SJSA1 (cell line): ENCODE data around the gene ZMYND8. TPM values are rescaled to one million over a fixed set of nuclear protein-coding genes. Genes with fewer than 3 reads are reported as not detected.

Experiments
- DNase-seq, 2 experiments: peaks; one replicate each; pipeline ENCODE4 v3.0.0-alpha.2; 2015 to 2020; ENCODE audit warnings: low spot score in 2 of 2, low read depth in 1 of 2
- H3K27ac ChIP-seq: fragments of 250-450 bp; sonication (Bioruptor Pico); 2 replicates; pipeline ENCODE4 v1.5.1; 2020; ENCODE audit warnings: mild to moderate bottlenecking, moderate library complexity
- H3K27me3 ChIP-seq: fragments of 250-450 bp; sonication (Bioruptor Pico); replicated peaks from 2 replicates; pipeline ENCODE4 v1.5.1; 2020; ENCODE audit warnings: mild to moderate bottlenecking, moderate library complexity
- H3K36me3 ChIP-seq: fragments of 250-450 bp; sonication (Bioruptor Pico); 2 replicates; pipeline ENCODE4 v1.5.1; 2020; ENCODE audit warnings: mild to moderate bottlenecking
- H3K4me1 ChIP-seq: fragments of 250-450 bp; sonication (Bioruptor Pico); replicated peaks from 2 replicates; pipeline ENCODE4 v1.6.1; 2021; ENCODE audit warnings: mild to moderate bottlenecking
- H3K4me3 ChIP-seq: fragments of 250-450 bp; sonication (Bioruptor Pico); 2 replicates; pipeline ENCODE4 v1.5.1; 2020; ENCODE audit warnings: mild to moderate bottlenecking
- H3K9me3 ChIP-seq: fragments of 250-450 bp; sonication (Bioruptor Pico); replicated peaks from 2 replicates; pipeline ENCODE4 v1.5.1; 2020; ENCODE audit warnings: mild to moderate bottlenecking
- total RNA-seq: library from RNA; depleted of rRNA; stranded (reverse); fragments of >200 nt; shearing (Covaris generic); gene quantifications from 2 replicates; pipeline ENCODE4 v1.2.3, GENCODE V29; 2014

The ZMYND8 gene
- total RNA-seq, 1 experiment from 2014 or later, result 13.5 TPM

GRCh38 chr20:47353239-47353691 is 3.2 kb downstream of the ZMYND8 start:
- Histone ChIP-seq H3K4me3 (no peak overlapping the region), H3K27ac (peak overlapping the region; percentile 96)

GRCh38 chr20:47352332-47353238 is 3.9 kb downstream of the ZMYND8 start:
- Histone ChIP-seq H3K27ac (peak overlapping the region; percentile 96), H3K36me3 (peaks cover 24% of the 10 kb centered on the region), H3K4me1 (peaks cover 95% of the 10 kb centered on the region), H3K27me3 (no peaks in the 10 kb centered on the region), H3K4me3 (peak overlapping the region; percentile 13), H3K9me3 (no peaks in the 10 kb centered on the region)
- peak in 1 of 2 experiments; percentile 65 for DNase-seq

More at GRCh38 chr20:47353239-47353691, 3.2 kb downstream of the ZMYND8 start:
- DNase-seq, result no peak
- Histone ChIP-seq H3K9me3 (no peaks in the 10 kb centered on the region), H3K4me1 (peaks cover 99% of the 10 kb centered on the region), H3K27me3 (no peaks in the 10 kb centered on the region), H3K36me3 (peaks cover 21% of the 10 kb centered on the region)

- peaks cover 87% of the 10 kb centered on the region for H3K4me1 ChIP-seq
- no peaks in the 10 kb centered on the region for H3K27me3 ChIP-seq
- DNase-seq, result no peak
- peaks cover 32% of the 10 kb centered on the region for H3K36me3 ChIP-seq
- H3K27ac ChIP-seq, result peak overlapping the region; percentile 96
- H3K4me3 ChIP-seq, result peak overlapping the region; percentile 13; the same call in 1 of the 2 replicates
- no peaks in the 10 kb centered on the region for H3K9me3 ChIP-seq
These were observed 4.7 kb downstream of the ZMYND8 start for GRCh38 chr20:47351643-47352331.

DNA sequence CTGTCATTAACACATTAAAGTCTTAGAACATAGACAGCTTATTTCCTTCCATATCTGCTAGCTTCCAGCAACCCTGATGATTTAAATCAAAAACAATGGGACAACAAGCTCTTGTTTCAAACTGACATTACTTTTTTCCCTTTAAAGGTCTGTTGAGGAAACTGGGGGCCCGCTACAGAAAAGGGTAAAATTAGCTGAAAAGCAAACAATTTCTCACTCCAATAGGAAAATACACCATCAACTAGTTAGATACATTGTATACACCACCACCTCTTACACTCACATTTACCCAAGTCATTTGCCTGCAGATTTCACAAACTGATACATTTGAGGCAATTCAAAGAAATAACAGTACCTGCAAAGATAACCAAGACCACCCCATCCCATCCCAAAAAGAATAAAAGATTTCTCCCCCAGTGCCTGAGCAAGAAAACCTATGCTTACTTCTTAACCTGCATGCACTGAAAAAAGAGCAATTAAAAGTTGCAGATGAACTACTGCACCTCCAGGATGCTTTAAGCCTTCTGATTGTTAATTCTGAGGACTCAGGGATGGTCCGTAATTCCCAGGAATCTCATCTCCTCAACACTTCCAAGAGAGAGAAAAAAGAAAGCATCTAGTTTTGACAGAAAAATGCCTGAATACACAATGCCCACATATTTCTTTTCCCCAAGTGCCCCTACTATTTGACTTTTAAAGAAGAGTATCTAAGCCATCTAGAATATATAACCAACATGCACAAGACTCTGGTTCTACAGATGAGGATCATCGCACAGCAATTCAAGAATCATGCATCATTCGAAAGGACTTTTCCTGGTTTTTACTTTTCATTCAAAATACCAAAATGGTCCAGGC is 5.6 kb downstream of the ZMYND8 start:
- H3K27ac ChIP-seq, result peak overlapping the region; percentile 96; the same call in 1 of the 2 replicates

DNA sequence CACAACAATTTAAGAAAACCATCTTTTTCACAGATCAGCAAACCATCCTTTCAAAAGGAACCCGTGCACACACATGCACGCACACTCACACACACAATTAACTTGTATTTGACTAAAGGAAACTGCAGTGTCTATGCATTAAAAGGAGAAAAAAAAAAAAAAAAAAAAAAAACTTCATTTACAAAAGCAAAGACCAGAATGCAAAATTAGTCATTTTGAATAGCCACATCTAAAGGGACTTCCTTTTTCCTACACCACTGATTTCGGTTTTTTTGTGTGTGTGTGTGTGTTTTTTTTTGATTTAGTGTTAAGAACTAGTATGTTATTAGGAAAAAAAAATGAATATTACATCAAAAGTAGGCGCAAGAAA is 6.3 kb downstream of the ZMYND8 start:
- Histone ChIP-seq H3K4me1 (peaks cover 72% of the 10 kb centered on the region), H3K4me3 (no peak overlapping the region), H3K9me3 (no peaks in the 10 kb centered on the region), H3K27ac (no peak overlapping the region), H3K27me3 (no peaks in the 10 kb centered on the region), H3K36me3 (peaks cover 38% of the 10 kb centered on the region)
- DNase-seq, result no peak

More for the DNA sequence above, 5.6 kb downstream of the ZMYND8 start:
- no peak for DNase-seq
- Histone ChIP-seq H3K36me3 (peaks cover 38% of the 10 kb centered on the region), H3K4me3 (no peak overlapping the region), H3K9me3 (no peaks in the 10 kb centered on the region), H3K27me3 (no peaks in the 10 kb centered on the region), H3K4me1 (peaks cover 80% of the 10 kb centered on the region)

DNA sequence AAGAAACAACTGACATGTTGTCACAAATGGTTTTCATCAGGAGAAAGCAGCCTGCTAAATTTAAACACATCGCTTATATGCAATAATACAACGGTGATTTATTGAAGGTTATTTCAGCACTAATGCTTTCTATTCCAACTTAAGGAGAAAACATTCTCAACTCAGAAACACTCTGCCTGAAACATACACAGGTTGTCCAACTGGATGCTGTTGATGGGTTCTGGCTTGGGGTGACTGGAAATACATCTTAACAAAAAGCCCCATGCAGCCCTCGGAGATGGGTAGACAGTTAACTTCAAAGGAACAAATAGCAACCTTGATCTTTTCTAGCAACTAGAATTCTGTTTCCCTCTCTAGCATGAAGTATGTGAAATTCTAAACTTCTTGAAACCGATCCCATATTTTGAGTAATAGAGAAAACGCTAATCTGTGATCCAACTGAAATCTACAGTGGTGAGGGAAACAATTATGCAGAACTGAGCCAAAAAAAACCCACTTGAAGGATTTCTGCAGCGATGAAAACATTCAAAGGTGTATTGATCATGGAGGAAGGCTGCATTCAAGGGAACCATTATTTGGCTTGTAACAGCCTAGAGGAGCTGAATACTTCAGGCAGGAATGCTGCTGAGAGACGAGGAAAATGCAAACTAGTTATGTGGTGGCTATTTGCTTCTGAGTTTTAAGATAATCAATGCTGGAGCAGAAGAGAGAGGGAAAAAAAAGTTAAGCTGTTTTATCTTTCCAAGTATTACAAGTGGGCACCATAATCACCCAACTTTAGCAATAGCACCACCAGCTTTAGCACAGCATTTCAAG is 6.9 kb downstream of the ZMYND8 start:
- Histone ChIP-seq H3K9me3 (no peaks in the 10 kb centered on the region), H3K4me1 (peaks cover 66% of the 10 kb centered on the region), H3K4me3 (no peak overlapping the region), H3K36me3 (peaks cover 38% of the 10 kb centered on the region), H3K27ac (no peak overlapping the region), H3K27me3 (no peaks in the 10 kb centered on the region)
- DNase-seq, result no peak

GRCh38 chr20:47348539-47349142 is 7.9 kb downstream of the ZMYND8 start:
- Histone ChIP-seq H3K27ac (no peak overlapping the region), H3K4me3 (no peak overlapping the region), H3K27me3 (no peaks in the 10 kb centered on the region), H3K9me3 (no peaks in the 10 kb centered on the region), H3K4me1 (peaks cover 61% of the 10 kb centered on the region), H3K36me3 (peaks cover 43% of the 10 kb centered on the region)
- DNase-seq, result no peak

- H3K9me3 ChIP-seq, result no peaks in the 10 kb centered on the region
- no peak overlapping the region for H3K4me3 ChIP-seq
- peaks cover 61% of the 10 kb centered on the region for H3K4me1 ChIP-seq
- no peaks in the 10 kb centered on the region for H3K27me3 ChIP-seq
- peaks cover 43% of the 10 kb centered on the region for H3K36me3 ChIP-seq
- DNase-seq, result no peak
- H3K27ac ChIP-seq, result no peak overlapping the region
These were observed 8.7 kb downstream of the ZMYND8 start for GRCh38 chr20:47347661-47348435.

DNA sequence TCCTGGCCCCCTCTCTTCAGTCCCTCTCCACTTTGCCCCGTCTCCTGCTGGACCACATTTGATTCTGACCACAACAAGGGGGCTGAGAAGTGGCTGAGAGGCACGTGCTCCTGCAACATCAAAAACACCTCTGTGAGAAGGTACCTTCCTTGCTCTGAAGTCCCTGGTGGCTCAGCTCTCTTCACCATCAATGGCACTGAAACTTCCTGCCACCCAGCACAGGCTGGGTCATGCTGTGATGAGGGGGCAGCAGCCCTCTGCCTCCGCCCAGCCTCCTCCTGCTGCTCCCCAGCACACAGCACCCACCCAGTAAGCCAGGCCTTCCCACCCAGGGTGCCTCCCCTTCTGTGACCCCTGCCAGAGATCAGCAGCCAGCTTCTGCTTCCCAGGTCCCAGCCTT is 10.3 kb downstream of the ZMYND8 start:
- peaks cover 44% of the 10 kb centered on the region for H3K36me3 ChIP-seq
- no peaks in the 10 kb centered on the region for H3K27me3 ChIP-seq
- DNase-seq, result no peak
- H3K9me3 ChIP-seq, result no peaks in the 10 kb centered on the region
- H3K4me3 ChIP-seq, result no peak overlapping the region
- H3K27ac ChIP-seq, result no peak overlapping the region
- peaks cover 44% of the 10 kb centered on the region for H3K4me1 ChIP-seq

GRCh38 chr20:47345214-47345613 is 11.3 kb downstream of the ZMYND8 start:
- Histone ChIP-seq H3K36me3 (peaks cover 49% of the 10 kb centered on the region), H3K9me3 (no peaks in the 10 kb centered on the region), H3K27ac (no peak overlapping the region), H3K4me3 (no peak overlapping the region), H3K4me1 (peaks cover 34% of the 10 kb centered on the region), H3K27me3 (no peaks in the 10 kb centered on the region)
- no peak for DNase-seq

GRCh38 chr20:47343007-47343472 is 13.5 kb downstream of the ZMYND8 start:
- Histone ChIP-seq H3K9me3 (no peaks in the 10 kb centered on the region), H3K36me3 (peaks cover 43% of the 10 kb centered on the region), H3K4me3 (no peak overlapping the region), H3K27me3 (no peaks in the 10 kb centered on the region), H3K27ac (0 out of 2 replicates have a peak overlapping the region, but pooled peaks have one; percentile 11), H3K4me1 (peaks cover 13% of the 10 kb centered on the region)
- DNase-seq, result peak; percentile 58 to 68
